ENCODE results near the gene TMEM154.

DNA sequence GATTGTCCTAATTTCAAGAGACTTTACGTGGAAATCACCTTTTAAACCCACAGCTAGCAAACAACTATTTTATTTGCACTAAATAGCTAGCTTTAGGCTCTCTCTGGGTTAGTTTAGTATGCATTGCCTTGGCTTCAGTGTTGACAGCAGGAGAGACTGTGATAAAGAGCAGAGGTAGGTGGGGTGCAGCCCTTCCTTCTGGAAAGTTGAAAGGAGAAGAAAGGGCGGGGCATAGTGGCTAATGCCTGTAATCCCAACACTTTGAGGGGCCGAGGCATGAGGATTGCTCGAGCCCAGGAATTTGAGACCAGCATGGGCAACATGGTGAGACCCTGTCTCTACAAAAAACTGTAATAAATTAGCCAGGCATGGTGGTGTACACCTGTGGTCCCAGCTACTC is 29.0 kb upstream of the TMEM154 start:
- TF ChIP-seq, protein P1, sequence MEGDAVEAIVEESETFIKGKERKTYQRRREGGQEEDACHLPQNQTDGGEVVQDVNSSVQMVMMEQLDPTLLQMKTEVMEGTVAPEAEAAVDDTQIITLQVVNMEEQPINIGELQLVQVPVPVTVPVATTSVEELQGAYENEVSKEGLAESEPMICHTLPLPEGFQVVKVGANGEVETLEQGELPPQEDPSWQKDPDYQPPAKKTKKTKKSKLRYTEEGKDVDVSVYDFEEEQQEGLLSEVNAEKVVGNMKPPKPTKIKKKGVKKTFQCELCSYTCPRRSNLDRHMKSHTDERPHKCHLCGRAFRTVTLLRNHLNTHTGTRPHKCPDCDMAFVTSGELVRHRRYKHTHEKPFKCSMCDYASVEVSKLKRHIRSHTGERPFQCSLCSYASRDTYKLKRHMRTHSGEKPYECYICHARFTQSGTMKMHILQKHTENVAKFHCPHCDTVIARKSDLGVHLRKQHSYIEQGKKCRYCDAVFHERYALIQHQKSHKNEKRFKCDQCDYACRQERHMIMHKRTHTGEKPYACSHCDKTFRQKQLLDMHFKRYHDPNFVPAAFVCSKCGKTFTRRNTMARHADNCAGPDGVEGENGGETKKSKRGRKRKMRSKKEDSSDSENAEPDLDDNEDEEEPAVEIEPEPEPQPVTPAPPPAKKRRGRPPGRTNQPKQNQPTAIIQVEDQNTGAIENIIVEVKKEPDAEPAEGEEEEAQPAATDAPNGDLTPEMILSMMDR (IDR thresholded peaks at IDR 0.05; ENCODE audit: low read depth, low read length): no peak
- no peak for TF ChIP-seq EZH2phosphoT487 (IDR thresholded peaks at IDR 0.05; ENCODE audit: low read depth)
